GDM1 (cell line): ENCODE data around the gene BCAS4.

Experiments
- DNase-seq: peaks from one replicate; lab custom pipeline; 2025; lab: John Stamatoyannopoulos, UW

The BCAS4 gene

GRCh38 chr20:50855498-50856474 lies 60.9 kb downstream of the BCAS4 start:
- no peak for DNase-seq

GRCh38 chr20:50856475-50857041 lies 61.7 kb downstream of the BCAS4 start:
- DNase-seq = no peak

- DNase-seq = no peak
These were observed 62.5 kb downstream of the BCAS4 start for GRCh38 chr20:50857348-50857747.

- DNase-seq = no peak
These were observed 63.7 kb downstream of the BCAS4 start for GRCh38 chr20:50858525-50858924.

- DNase-seq = no peak
These were observed 64.3 kb downstream of the BCAS4 start for GRCh38 chr20:50859161-50859560.

- DNase-seq = no peak
These were observed 66.2 kb downstream of the BCAS4 start for GRCh38 chr20:50861012-50861411.

GRCh38 chr20:50862546-50862945 lies 67.7 kb downstream of the BCAS4 start:
- no peak for DNase-seq

- DNase-seq = no peak
These were observed 70.3 kb downstream of the BCAS4 start for GRCh38 chr20:50865114-50865513.

- no peak for DNase-seq
These were observed 70.7 kb downstream of the BCAS4 start for GRCh38 chr20:50865591-50865990.

- DNase-seq = no peak
These were observed 71.3 kb downstream of the BCAS4 start for GRCh38 chr20:50866036-50866685.

- no peak for DNase-seq
These were observed 72.0 kb downstream of the BCAS4 start for GRCh38 chr20:50866831-50867230.

GRCh38 chr20:50867805-50868204 lies 72.9 kb downstream of the BCAS4 start:
- DNase-seq = no peak

- DNase-seq = no peak
These were observed 73.9 kb downstream of the BCAS4 start for GRCh38 chr20:50868509-50869495.

- DNase-seq = no peak
These were observed 75.8 kb downstream of the BCAS4 start for GRCh38 chr20:50870561-50871161.

- DNase-seq = no peak
These were observed 77.9 kb downstream of the BCAS4 start for GRCh38 chr20:50872560-50873425.

GRCh38 chr20:50873585-50873984 lies 78.7 kb downstream of the BCAS4 start:
- DNase-seq = no peak

GRCh38 chr20:50874111-50874757 lies 79.4 kb downstream of the BCAS4 start:
- DNase-seq = no peak

- DNase-seq = no peak
These were observed 80.2 kb downstream of the BCAS4 start for GRCh38 chr20:50874758-50875665.
